Gastrocnemius medialis (tissue), 4 donors: ENCODE data around the gene GPR85.
A peak's percentile ranks its signal among the peaks of the same experiment; 100 is the strongest.

Source experiments
- CTCF ChIP-seq, 5 experiments: fragments of 450-650 bp in 3 of 5; fragments of 200-600 bp in 2 of 5; sonication (generic) in 2 of 5; IDR thresholded peaks in 4 of 5; conservative IDR thresholded peaks in 1 of 5; 1 replicate in 4 of 5; 2 replicates in 1 of 5; pipeline ENCODE4 v1.5.1; 2016 to 2019; ENCODE audit warnings: antibody characterized with exemption in 5 of 5, mild to moderate bottlenecking in 3 of 5, moderate library complexity in 3 of 5
- POLR2A ChIP-seq, 2 donors: fragments of 450-650 bp; IDR thresholded peaks; one replicate each; pipeline ENCODE4 v1.6.1; 2017; ENCODE audit warnings: antibody characterized with exemption in 2 of 2, mild to moderate bottlenecking in 2 of 2, moderate library complexity in 2 of 2

DNA sequence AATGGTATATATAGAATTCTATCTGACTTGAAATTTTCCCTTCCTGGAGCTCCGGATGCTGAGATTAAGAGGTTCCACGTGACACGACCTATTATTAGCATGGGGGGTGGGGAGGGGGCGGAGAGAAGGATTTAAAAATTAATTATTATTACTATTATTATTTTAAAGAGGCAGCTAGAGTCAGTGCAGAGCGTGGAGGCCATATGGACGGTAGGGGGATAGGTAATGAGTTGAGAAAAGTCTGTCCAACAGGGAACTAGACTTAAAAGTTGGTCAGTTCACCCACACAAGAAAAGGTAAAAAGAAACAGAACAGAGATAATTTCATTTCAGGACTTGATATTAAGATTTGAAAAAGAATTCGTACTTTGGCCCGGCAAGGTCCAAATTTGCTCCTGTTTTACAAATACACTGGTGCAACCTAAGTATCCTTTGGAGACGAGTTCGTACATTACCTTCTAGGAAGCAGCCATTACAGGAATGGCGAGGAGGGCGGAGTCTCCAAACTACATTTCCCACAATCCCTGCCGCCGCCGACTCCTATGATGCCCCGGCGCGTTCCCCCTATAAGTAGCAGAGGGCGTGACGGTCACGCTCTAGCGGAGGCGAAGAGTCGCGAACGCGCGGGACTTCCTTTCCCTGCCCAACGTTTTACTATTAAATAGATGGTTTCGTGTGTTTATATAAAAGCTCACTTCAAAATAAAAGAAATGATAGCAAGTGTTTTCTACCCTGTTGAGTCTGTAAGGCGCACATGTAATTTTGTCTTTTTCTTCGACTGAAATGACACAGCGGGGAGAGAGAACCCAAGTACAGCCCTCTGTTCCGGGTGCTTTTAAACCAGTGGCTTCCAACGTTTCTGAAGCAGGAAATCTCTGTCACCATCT, 31.7 kb upstream of the GPR85 start, which contains the start of gene SMIM30:
- TF ChIP-seq POLR2A (IDR thresholded peaks at IDR 0.05), result peak; percentile 96
- no peak for TF ChIP-seq CTCF (IDR thresholded peaks at IDR 0.05 in 4 of 5, conservative IDR thresholded peaks at IDR 0.05 in 1 of 5)
